HG03571 (cell line): ENCODE data around the gene KRT38.

Experiments
- ATAC-seq: cut with Tn5 transposase; IDR thresholded peaks from one replicate; pipeline ENCODE4 v1.9.1; 2021; ENCODE audit not compliant: unreplicated experiment

KRT38 gene

GRCh38 chr17:41440531-41441033 is at the start of gene KRT38:
TSS of gene KRT38 (minus strand) at chr17:41440983. CDS start at chr17:41440921, 62 bp downstream.
- no peak for ATAC-seq

GRCh38 chr17:41489531-41489930 is 48.7 kb upstream of the KRT38 start, which contains the start of gene KRT36:
TSS of gene KRT36 (minus strand) at chr17:41489910. CDS start at chr17:41489864, 46 bp downstream.
- ATAC-seq, result no peak

GRCh38 chr17:41486809-41487530 is 46.2 kb upstream of the KRT38 start:
- no peak for ATAC-seq

GRCh38 chr17:41486316-41486715 is 45.5 kb upstream of the KRT38 start:
- no peak for ATAC-seq

GRCh38 chr17:41484920-41485904 is 44.4 kb upstream of the KRT38 start:
- ATAC-seq, result no peak

GRCh38 chr17:41483991-41484826 is 43.4 kb upstream of the KRT38 start:
- no peak for ATAC-seq

- ATAC-seq, result no peak
Observed at GRCh38 chr17:41483531-41483930, 42.7 kb upstream of the KRT38 start.

- ATAC-seq, result no peak
Observed at GRCh38 chr17:41481036-41481435, 40.3 kb upstream of the KRT38 start, which contains the start of gene KRT35. TSS of gene KRT35 (minus strand) at chr17:41481151. CDS start at chr17:41481097, 54 bp downstream.

GRCh38 chr17:41480581-41480980 is 39.8 kb upstream of the KRT38 start:
- ATAC-seq, result no peak

GRCh38 chr17:41480136-41480535 is 39.4 kb upstream of the KRT38 start:
- ATAC-seq, result no peak

GRCh38 chr17:41478237-41478636 is 37.5 kb upstream of the KRT38 start:
- ATAC-seq, result no peak

GRCh38 chr17:41476866-41477815 is 36.4 kb upstream of the KRT38 start:
- no peak for ATAC-seq

GRCh38 chr17:41475421-41475820 is 34.6 kb upstream of the KRT38 start:
- ATAC-seq, result no peak

- no peak for ATAC-seq
Observed at GRCh38 chr17:41474863-41475262, 34.1 kb upstream of the KRT38 start.

- no peak for ATAC-seq
Observed at GRCh38 chr17:41468346-41468745, 27.6 kb upstream of the KRT38 start.

GRCh38 chr17:41467561-41467960 is 26.8 kb upstream of the KRT38 start:
- ATAC-seq, result no peak

GRCh38 chr17:41466988-41467387 is 26.2 kb upstream of the KRT38 start, which contains the start of gene KRT32:
TSS of gene KRT32 (minus strand) at chr17:41467386. CDS start at chr17:41467325, 61 bp downstream.
- ATAC-seq, result no peak

GRCh38 chr17:41464682-41465081 is 23.9 kb upstream of the KRT38 start:
- ATAC-seq, result no peak

- ATAC-seq, result no peak
Observed at GRCh38 chr17:41464173-41464572, 23.4 kb upstream of the KRT38 start.
